Cardiac muscle cell (in vitro differentiated cells and primary cell): ENCODE results near the gene NSUN3. TPM values are rescaled to one million over a fixed set of nuclear protein-coding genes. Genes with fewer than 3 reads are reported as not detected.

ENCODE experiments used
- DNase-seq, 2 donors: peaks; one replicate each; pipeline versions ENCODE4 v3.0.0 to v3.0.0-alpha.2; 2010 to 2017; ENCODE audit warnings: low read depth in 1 of 2, low spot score in 1 of 2
- H3K27ac ChIP-seq: fragments of 200-600 bp; sonication (generic); 2 replicates; pipeline ENCODE4 v1.5.1; 2016
- H3K27me3 ChIP-seq: fragments of 200-600 bp; sonication (generic); 2 replicates; pipeline ENCODE4 v1.6.0; 2016; ENCODE audit warnings: control low read depth
- H3K36me3 ChIP-seq: fragments of 200-600 bp; sonication (generic); 2 replicates; pipeline ENCODE4 v1.5.1; 2016; ENCODE audit warnings: control low read depth
- H3K4me1 ChIP-seq: fragments of 200-600 bp; sonication (generic); 2 replicates; pipeline ENCODE4 v1.8.1; 2017; ENCODE audit warnings: low read depth, mild to moderate bottlenecking, mixed run types
- H3K4me3 ChIP-seq: fragments of 200-600 bp; sonication (generic); 2 replicates; pipeline ENCODE4 v1.5.1; 2016; ENCODE audit warnings: mild to moderate bottlenecking
- H3K9me3 ChIP-seq: fragments of 200-600 bp; sonication (generic); 2 replicates; pipeline ENCODE4 v1.5.1; 2017; ENCODE audit warnings: low read depth, mild to moderate bottlenecking, control low read depth
- CTCF ChIP-seq: IDR thresholded peaks from 2 replicates; pipeline ENCODE4 v1.5.1; 2012; ENCODE audit warnings: low read depth, mild to moderate bottlenecking, low read length
- polyA plus RNA-seq: library from polyadenylated mRNA; unstranded; fragments of >200 nt; fragmentation: Nextera tagmentation; extraction: Ambion mirVana; gene quantifications from 2 replicates; pipeline ENCODE4 v1.2.1, GENCODE V29; 2016
- total RNA-seq: library from RNA; depleted of rRNA; stranded (reverse); fragments of >200 nt; gene quantifications from 2 replicates; pipeline ENCODE4 v1.2.3, GENCODE V29; 2016

Gene NSUN3
- total and polyA plus RNA-seq, 2 experiments from 2014 or later, result 7.3 to 9.1 TPM

GRCh38 chr3:94167346-94167745 is 104.5 kb downstream of the NSUN3 start:
- no peak overlapping the region for H3K4me3 ChIP-seq
- TF ChIP-seq CTCF, result no peak
- H3K9me3 ChIP-seq, result no peaks in the 10 kb centered on the region
- no peak overlapping the region for H3K27ac ChIP-seq
- H3K4me1 ChIP-seq, result no peaks in the 10 kb centered on the region
- no peak for DNase-seq
- H3K36me3 ChIP-seq, result no peaks in the 10 kb centered on the region
- no peaks in the 10 kb centered on the region for H3K27me3 ChIP-seq

- no peaks in the 10 kb centered on the region for H3K36me3 ChIP-seq
Observed at GRCh38 chr3:94167796-94168195, 104.9 kb downstream of the NSUN3 start.

GRCh38 chr3:94171954-94172353 is 109.1 kb downstream of the NSUN3 start:
- TF ChIP-seq CTCF, result no peak
- Histone ChIP-seq H3K4me1 (no peaks in the 10 kb centered on the region), H3K9me3 (no peaks in the 10 kb centered on the region), H3K27me3 (no peaks in the 10 kb centered on the region), H3K27ac (no peak overlapping the region), H3K36me3 (no peaks in the 10 kb centered on the region), H3K4me3 (no peak overlapping the region)
- DNase-seq, result no peak

More at GRCh38 chr3:94167796-94168195, 104.9 kb downstream of the NSUN3 start:
- no peak for TF ChIP-seq CTCF
- H3K9me3 ChIP-seq, result no peaks in the 10 kb centered on the region
- DNase-seq, result no peak
- H3K27me3 ChIP-seq, result no peaks in the 10 kb centered on the region
- no peak overlapping the region for H3K4me3 ChIP-seq
- H3K27ac ChIP-seq, result no peak overlapping the region
- H3K4me1 ChIP-seq, result no peaks in the 10 kb centered on the region

- no peak for TF ChIP-seq CTCF
- Histone ChIP-seq H3K9me3 (no peaks in the 10 kb centered on the region), H3K27me3 (no peaks in the 10 kb centered on the region), H3K4me1 (no peaks in the 10 kb centered on the region), H3K36me3 (no peaks in the 10 kb centered on the region), H3K4me3 (no peak overlapping the region), H3K27ac (no peak overlapping the region)
- DNase-seq, result no peak
Observed at GRCh38 chr3:94172695-94173310, 109.9 kb downstream of the NSUN3 start.

GRCh38 chr3:94173673-94174434 is 111.0 kb downstream of the NSUN3 start:
- Histone ChIP-seq H3K27me3 (no peaks in the 10 kb centered on the region), H3K4me1 (no peaks in the 10 kb centered on the region), H3K4me3 (no peak overlapping the region), H3K27ac (no peak overlapping the region), H3K36me3 (no peaks in the 10 kb centered on the region), H3K9me3 (no peaks in the 10 kb centered on the region)
- DNase-seq, result peak in 1 of 2 donors; percentile 17
- no peak for TF ChIP-seq CTCF
